Neural progenitor cell (in vitro differentiated cells): ENCODE results near the gene GXYLT2.

Experiments
- CTCF ChIP-seq: fragments of 200-600 bp; sonication (generic); IDR thresholded peaks from 2 replicates; pipeline ENCODE4 v1.5.1; 2017; ENCODE audit warnings: antibody characterized with exemption, mild to moderate bottlenecking
- EZH2 ChIP-seq: fragments of 200-600 bp; sonication (generic); IDR thresholded peaks from 2 replicates; pipeline ENCODE4 v1.6.1; 2017; ENCODE audit warnings: antibody characterized with exemption, mild to moderate bottlenecking, moderate library complexity
- EZH2phosphoT487 ChIP-seq: fragments of 200-600 bp; sonication (generic); IDR thresholded peaks from 2 replicates; pipeline ENCODE4 v1.6.1; 2017; ENCODE audit warnings: antibody characterized with exemption

DNA sequence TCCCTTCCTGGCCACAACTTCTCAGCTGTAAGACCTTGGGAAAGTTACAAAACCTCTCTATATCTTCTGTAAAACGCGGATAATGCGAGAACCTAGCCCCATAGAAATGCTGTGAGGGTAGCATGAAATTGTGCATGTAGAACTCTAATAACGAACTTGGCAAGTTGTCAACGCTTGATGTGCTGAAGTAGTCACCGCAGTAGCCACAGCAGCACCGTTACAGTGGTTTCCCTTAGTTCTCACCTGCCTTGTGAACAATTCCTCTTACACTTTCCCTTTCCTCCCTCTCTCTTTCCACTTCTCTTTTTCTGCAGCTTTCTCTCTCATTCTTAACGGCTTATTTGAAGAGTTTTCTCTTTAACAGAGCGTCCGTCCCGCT, 39.2 kb upstream of the GXYLT2 start:
- TF ChIP-seq CTCF (no peak), EZH2phosphoT487 (no peak), EZH2 (no peak)
